ENCODE results near the gene TCF7L2. TPM values are rescaled to one million over a fixed set of nuclear protein-coding genes. Genes with fewer than 3 reads are reported as not detected.

TCF7L2 gene
- total and polyA plus RNA-seq, 4 donors = 14.0 to 57.8 (median 34.8) TPM

GRCh38 chr10:112979927-112980326, 29.9 kb downstream of the TCF7L2 start:
- Histone ChIP-seq H3K4me1 (ENCODE audit: control insufficient read depth in 1 of 2, insufficient read depth in 2 of 2, low read length in 2 of 2) (peaks cover 0 to 5% of the 10 kb centered on the region in 2 donors), H3K36me3 (ENCODE audit: control insufficient read depth in 1 of 2, insufficient read depth in 2 of 2, low read length in 1 of 2) (no peaks in the 10 kb centered on the region), H3K27me3 (ENCODE audit: control insufficient read depth in 1 of 2, insufficient read depth in 2 of 2, low read length in 1 of 2) (no peaks in the 10 kb centered on the region), H3K27ac (ENCODE audit: low read depth in 1 of 2, low read length in 2 of 2) (no peak overlapping the region), H3K4me3 (ENCODE audit: low read length in 2 of 2) (no peak overlapping the region), H3K9me3 (ENCODE audit: control insufficient read depth, low read length) (no peaks in the 10 kb centered on the region)
- intact Hi-C loops (cut with DNase I) = no loop called here
- WGBS, 2 donors = 96 to 97% methylated on average over 2 of the region's 2 CpGs
- ATAC-seq (ENCODE audit: low FRiP score) = no peak
- DNase-seq = no peak

- Histone ChIP-seq H3K27ac (ENCODE audit: low read depth in 1 of 2, low read length in 2 of 2) (no peak overlapping the region), H3K4me1 (ENCODE audit: control insufficient read depth in 1 of 2, insufficient read depth in 2 of 2, low read length in 2 of 2) (peaks cover 5 to 7% of the 10 kb centered on the region in 2 donors)
- WGBS, 2 donors = 69 to 73% methylated on average over 2 of the region's 2 CpGs
Observed at GRCh38 chr10:112980937-112981336, 30.9 kb downstream of the TCF7L2 start.

GRCh38 chr10:112981553-112981952, 31.5 kb downstream of the TCF7L2 start:
- no peak for ATAC-seq (ENCODE audit: low FRiP score)

More at GRCh38 chr10:112980937-112981336, 30.9 kb downstream of the TCF7L2 start:
- DNase-seq = no peak
- Histone ChIP-seq H3K36me3 (ENCODE audit: control insufficient read depth in 1 of 2, insufficient read depth in 2 of 2, low read length in 1 of 2) (no peaks in the 10 kb centered on the region), H3K9me3 (ENCODE audit: control insufficient read depth, low read length) (no peaks in the 10 kb centered on the region), H3K27me3 (ENCODE audit: control insufficient read depth in 1 of 2, insufficient read depth in 2 of 2, low read length in 1 of 2) (no peaks in the 10 kb centered on the region), H3K4me3 (ENCODE audit: low read length in 2 of 2) (no peak overlapping the region)
- intact Hi-C loops (cut with DNase I) = no loop called here
- ATAC-seq (ENCODE audit: low FRiP score) = no peak

DNA sequence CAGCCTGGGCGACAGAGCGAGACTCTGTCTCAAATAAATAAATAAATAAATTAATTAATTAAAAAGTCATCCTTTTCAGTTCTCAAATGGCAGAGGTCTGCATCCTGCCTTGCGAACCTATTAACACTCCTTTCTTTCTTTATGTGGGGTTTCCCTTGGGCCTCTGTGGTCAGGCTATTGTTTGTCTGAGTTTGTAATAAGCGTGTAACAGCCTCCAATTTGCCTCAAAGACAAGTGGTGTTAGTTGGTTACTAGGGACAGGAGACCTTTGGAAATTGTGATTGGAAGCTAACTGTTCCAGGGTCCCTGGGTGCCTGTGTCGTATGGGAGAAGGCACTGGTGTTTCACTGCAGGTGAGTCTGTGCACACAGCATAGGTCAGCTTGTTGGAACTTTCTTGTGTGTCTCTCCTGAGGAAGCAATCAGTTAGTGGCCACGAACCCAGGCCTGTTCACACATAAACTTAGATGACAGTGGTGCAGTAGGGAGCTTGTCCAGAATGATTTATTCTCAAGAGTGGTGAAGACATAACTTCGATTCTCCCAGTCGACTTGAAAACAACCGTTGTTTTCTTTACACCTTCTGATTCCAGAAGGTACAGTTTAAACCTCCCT, 33.5 kb downstream of the TCF7L2 start:
- H3K9me3 ChIP-seq (ENCODE audit: control insufficient read depth, low read length) = no peaks in the 10 kb centered on the region
- ATAC-seq (ENCODE audit: low FRiP score) (no peak), DNase-seq (no peak)
- no peaks in the 10 kb centered on the region for H3K36me3 ChIP-seq (ENCODE audit: control insufficient read depth in 1 of 2, insufficient read depth in 2 of 2, low read length in 1 of 2)
- 92 to 94% methylated on average over 9 of the region's 9 CpGs for WGBS, 2 donors
- no peaks in the 10 kb centered on the region for H3K27me3 ChIP-seq (ENCODE audit: control insufficient read depth in 1 of 2, insufficient read depth in 2 of 2, low read length in 1 of 2)
- H3K4me1 ChIP-seq (ENCODE audit: control insufficient read depth in 1 of 2, insufficient read depth in 2 of 2, low read length in 2 of 2) = peaks cover 7% of the 10 kb centered on the region in 2 donors
- intact Hi-C loops (cut with DNase I) = no loop called here
- no peak overlapping the region for H3K4me3 ChIP-seq (ENCODE audit: low read length in 2 of 2)
- no peak overlapping the region for H3K27ac ChIP-seq (ENCODE audit: low read depth in 1 of 2, low read length in 2 of 2)

More at GRCh38 chr10:112981553-112981952, 31.5 kb downstream of the TCF7L2 start:
- no peak overlapping the region for H3K4me3 ChIP-seq (ENCODE audit: low read length in 2 of 2)
- H3K27me3 ChIP-seq (ENCODE audit: control insufficient read depth in 1 of 2, insufficient read depth in 2 of 2, low read length in 1 of 2) = no peaks in the 10 kb centered on the region
- H3K27ac ChIP-seq (ENCODE audit: low read depth in 1 of 2, low read length in 2 of 2) = no peak overlapping the region
- intact Hi-C loops (cut with DNase I) = no loop called here
- no peak for DNase-seq
- no peaks in the 10 kb centered on the region for H3K9me3 ChIP-seq (ENCODE audit: control insufficient read depth, low read length)
- peaks cover 6 to 7% of the 10 kb centered on the region in 2 donors for H3K4me1 ChIP-seq (ENCODE audit: control insufficient read depth in 1 of 2, insufficient read depth in 2 of 2, low read length in 2 of 2)
- WGBS, 2 donors = 81 to 82% methylated on average over 7 of the region's 7 CpGs
- no peaks in the 10 kb centered on the region for H3K36me3 ChIP-seq (ENCODE audit: control insufficient read depth in 1 of 2, insufficient read depth in 2 of 2, low read length in 1 of 2)

- H3K27ac ChIP-seq (ENCODE audit: low read depth in 1 of 2, low read length in 2 of 2) = no peak overlapping the region
- H3K4me3 ChIP-seq (ENCODE audit: low read length in 2 of 2) = no peak overlapping the region
- DNase-seq = no peak
- no peak for ATAC-seq (ENCODE audit: low FRiP score)
- H3K4me1 ChIP-seq (ENCODE audit: control insufficient read depth in 1 of 2, insufficient read depth in 2 of 2, low read length in 2 of 2) = peaks cover 7% of the 10 kb centered on the region in 2 donors
- H3K9me3 ChIP-seq (ENCODE audit: control insufficient read depth, low read length) = no peaks in the 10 kb centered on the region
- WGBS, 2 donors = 86 to 90% methylated on average over 8 of the region's 8 CpGs
- H3K36me3 ChIP-seq (ENCODE audit: control insufficient read depth in 1 of 2, insufficient read depth in 2 of 2, low read length in 1 of 2) = no peaks in the 10 kb centered on the region
- intact Hi-C loops (cut with DNase I) = no loop called here
- H3K27me3 ChIP-seq (ENCODE audit: control insufficient read depth in 1 of 2, insufficient read depth in 2 of 2, low read length in 1 of 2) = no peaks in the 10 kb centered on the region
Observed at GRCh38 chr10:112984756-112985155, 34.7 kb downstream of the TCF7L2 start.

DNA sequence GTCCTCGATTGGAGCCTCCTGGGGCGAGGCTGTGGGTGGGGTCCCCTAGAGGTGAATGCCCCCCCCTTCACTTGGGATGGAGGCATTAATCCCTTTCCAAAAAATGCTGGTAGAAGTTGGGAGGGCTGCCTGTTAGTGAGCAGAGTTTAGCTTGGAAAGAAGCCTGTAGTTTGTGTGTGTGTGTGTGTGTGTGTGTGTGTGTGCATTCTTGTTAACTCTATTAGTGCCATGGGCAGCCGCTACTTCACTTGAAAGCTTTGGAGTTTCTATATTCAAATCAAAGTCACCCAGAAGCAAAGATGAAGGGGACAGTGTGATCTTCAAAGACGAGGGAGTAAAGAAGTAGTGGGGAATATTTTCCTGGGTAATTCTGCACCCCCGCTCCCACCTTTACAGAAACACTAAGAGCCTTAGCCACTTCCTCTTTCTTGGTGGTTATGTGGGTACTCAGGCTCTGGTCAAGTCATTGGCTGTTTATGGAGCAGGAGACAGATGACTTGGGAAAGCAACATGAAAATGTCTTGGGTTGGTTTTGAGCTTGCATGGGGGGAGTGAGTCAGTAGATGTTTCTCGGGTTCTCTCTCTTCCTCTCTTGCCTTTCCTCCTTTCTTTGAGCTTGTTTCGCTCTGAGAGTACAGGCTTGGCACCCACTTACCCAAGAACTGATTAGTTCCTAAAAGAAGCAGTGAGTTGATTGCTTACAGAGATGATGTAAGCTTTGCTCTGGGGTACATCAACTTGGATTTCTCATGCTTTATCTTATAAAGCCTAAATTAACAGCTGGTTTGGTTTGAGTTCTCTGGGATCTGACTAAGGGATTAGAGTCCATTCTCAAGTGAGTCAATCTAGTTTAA, 35.9 kb downstream of the TCF7L2 start:
- H3K27ac ChIP-seq (ENCODE audit: low read depth in 1 of 2, low read length in 2 of 2) = no peak overlapping the region
- peak; percentile 52 for ATAC-seq (ENCODE audit: low FRiP score)
- WGBS, 2 donors = 20 to 23% methylated on average over 7 of the region's 7 CpGs
- H3K36me3 ChIP-seq (ENCODE audit: control insufficient read depth in 1 of 2, insufficient read depth in 2 of 2, low read length in 1 of 2) = no peaks in the 10 kb centered on the region
- H3K4me3 ChIP-seq (ENCODE audit: low read length in 2 of 2) = no peak overlapping the region
- no peaks in the 10 kb centered on the region for H3K27me3 ChIP-seq (ENCODE audit: control insufficient read depth in 1 of 2, insufficient read depth in 2 of 2, low read length in 1 of 2)
- H3K4me1 ChIP-seq (ENCODE audit: control insufficient read depth in 1 of 2, insufficient read depth in 2 of 2, low read length in 2 of 2) = peaks cover 7% of the 10 kb centered on the region in 2 donors
- intact Hi-C loops (cut with DNase I) = no loop called here
- DNase-seq = no peak
- H3K9me3 ChIP-seq (ENCODE audit: control insufficient read depth, low read length) = no peaks in the 10 kb centered on the region

- Histone ChIP-seq H3K36me3 (ENCODE audit: control insufficient read depth in 1 of 2, insufficient read depth in 2 of 2, low read length in 1 of 2) (no peaks in the 10 kb centered on the region), H3K27me3 (ENCODE audit: control insufficient read depth in 1 of 2, insufficient read depth in 2 of 2, low read length in 1 of 2) (no peaks in the 10 kb centered on the region), H3K9me3 (ENCODE audit: control insufficient read depth, low read length) (no peaks in the 10 kb centered on the region), H3K27ac (ENCODE audit: low read depth in 1 of 2, low read length in 2 of 2) (no peak overlapping the region), H3K4me1 (ENCODE audit: control insufficient read depth in 1 of 2, insufficient read depth in 2 of 2, low read length in 2 of 2) (peaks cover 4 to 7% of the 10 kb centered on the region in 2 donors), H3K4me3 (ENCODE audit: low read length in 2 of 2) (no peak overlapping the region)
- 11 to 12% methylated on average over 8 of the region's 8 CpGs for WGBS, 2 donors
- ATAC-seq (ENCODE audit: low FRiP score) = no peak
- intact Hi-C loops (cut with DNase I) = no loop called here
- no peak for DNase-seq
Observed at GRCh38 chr10:112986544-112987190, 36.6 kb downstream of the TCF7L2 start.

GRCh38 chr10:112988839-112989406, 38.9 kb downstream of the TCF7L2 start:
- Histone ChIP-seq H3K4me1 (ENCODE audit: control insufficient read depth in 1 of 2, insufficient read depth in 2 of 2, low read length in 2 of 2) (peaks cover 4 to 7% of the 10 kb centered on the region in 2 donors), H3K27ac (ENCODE audit: low read depth in 1 of 2, low read length in 2 of 2) (no peak overlapping the region), H3K4me3 (ENCODE audit: low read length in 2 of 2) (no peak overlapping the region), H3K27me3 (ENCODE audit: control insufficient read depth in 1 of 2, insufficient read depth in 2 of 2, low read length in 1 of 2) (no peaks in the 10 kb centered on the region), H3K9me3 (ENCODE audit: control insufficient read depth, low read length) (no peaks in the 10 kb centered on the region), H3K36me3 (ENCODE audit: control insufficient read depth in 1 of 2, insufficient read depth in 2 of 2, low read length in 1 of 2) (no peaks in the 10 kb centered on the region)
- intact Hi-C loops (cut with DNase I) = no loop called here
- 84 to 88% methylated on average over 7 of the region's 7 CpGs for WGBS, 2 donors
- DNase-seq (no peak), ATAC-seq (ENCODE audit: low FRiP score) (no peak)
